Measurements from ENCODE around the gene LKAAEAR1. TPM values are rescaled to one million over a fixed set of nuclear protein-coding genes. Genes with fewer than 3 reads are reported as not detected.

Gene LKAAEAR1
- total RNA-seq, 6 experiments from 2014 or later: not detected

GRCh38 chr20:64036346-64037198 is 47.6 kb downstream of the LKAAEAR1 start:
- Histone ChIP-seq H3K27ac (no peak overlapping the region), H3K36me3 (peaks cover 0 to 17% (median 2%) of the 10 kb centered on the region in 4 donors), H3K27me3 (peaks cover 0 to 3% of the 10 kb centered on the region in 2 donors), H3K4me1 (peaks cover 0 to 7% (median 0%) of the 10 kb centered on the region in 4 donors), H3K9me3 (no peaks in the 10 kb centered on the region), H3K4me3 (no peak overlapping the region)
- TF ChIP-seq CTCF (IDR thresholded peaks at IDR 0.05) (no peak), POLR2A (IDR thresholded peaks at IDR 0.05) (no peak)
- no peak for ATAC-seq
- DNase-seq: no peak
- WGBS (ENCODE audit: insufficient coverage, low coverage, low lambda C conversion rate, missing lambda C conversion rate): no CpG with 5 or more reads among the region's 17 CpGs
- intact Hi-C loops (cut with DNase I): no loop called here

DNA sequence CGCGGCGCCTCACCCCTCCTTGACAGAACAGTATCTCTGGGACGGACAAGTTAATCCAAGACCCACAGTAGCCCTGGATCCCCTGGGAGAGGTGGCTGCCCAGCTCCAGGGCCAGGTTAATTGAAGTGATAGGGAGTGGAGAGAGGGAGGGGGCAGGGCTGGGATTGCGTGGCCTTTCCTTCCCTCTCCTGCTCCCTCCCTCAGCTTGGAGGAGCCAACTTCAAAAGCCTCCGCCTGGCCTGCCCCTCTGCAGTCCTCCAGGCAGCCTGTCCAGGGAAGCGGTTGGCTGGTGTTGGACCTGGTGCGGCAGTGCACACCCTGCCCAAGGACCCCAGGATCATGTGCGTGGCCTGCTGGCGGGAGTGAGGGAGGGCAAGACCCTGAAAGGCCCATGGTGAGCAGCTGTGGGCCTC is 48.3 kb downstream of the LKAAEAR1 start, which contains the start of gene C20orf204:
C20orf204 (plus strand) TSS at position 250 of the 413 bp plus-strand sequence; CDS start at position 392, 142 bp downstream.
- no peak for ATAC-seq
- H3K4me3 ChIP-seq: no peak within 1 kb of the TSS
- intact Hi-C loops (cut with DNase I): no loop called here
- no peaks in the 10 kb centered on the region for H3K27me3 ChIP-seq
- H3K27ac ChIP-seq: no peak within 1 kb of the TSS
- TF ChIP-seq CTCF (IDR thresholded peaks at IDR 0.05): no peak
- no peaks in the 10 kb centered on the region for H3K9me3 ChIP-seq
- H3K36me3 ChIP-seq: peaks cover 0 to 17% (median 3%) of the 10 kb centered on the region in 4 donors
- peaks cover 0 to 7% (median 0%) of the 10 kb centered on the region in 4 donors for H3K4me1 ChIP-seq
- WGBS (ENCODE audit: insufficient coverage, low coverage, low lambda C conversion rate, missing lambda C conversion rate): no CpG with 5 or more reads among the region's 10 CpGs
- no peak for DNase-seq

DNA sequence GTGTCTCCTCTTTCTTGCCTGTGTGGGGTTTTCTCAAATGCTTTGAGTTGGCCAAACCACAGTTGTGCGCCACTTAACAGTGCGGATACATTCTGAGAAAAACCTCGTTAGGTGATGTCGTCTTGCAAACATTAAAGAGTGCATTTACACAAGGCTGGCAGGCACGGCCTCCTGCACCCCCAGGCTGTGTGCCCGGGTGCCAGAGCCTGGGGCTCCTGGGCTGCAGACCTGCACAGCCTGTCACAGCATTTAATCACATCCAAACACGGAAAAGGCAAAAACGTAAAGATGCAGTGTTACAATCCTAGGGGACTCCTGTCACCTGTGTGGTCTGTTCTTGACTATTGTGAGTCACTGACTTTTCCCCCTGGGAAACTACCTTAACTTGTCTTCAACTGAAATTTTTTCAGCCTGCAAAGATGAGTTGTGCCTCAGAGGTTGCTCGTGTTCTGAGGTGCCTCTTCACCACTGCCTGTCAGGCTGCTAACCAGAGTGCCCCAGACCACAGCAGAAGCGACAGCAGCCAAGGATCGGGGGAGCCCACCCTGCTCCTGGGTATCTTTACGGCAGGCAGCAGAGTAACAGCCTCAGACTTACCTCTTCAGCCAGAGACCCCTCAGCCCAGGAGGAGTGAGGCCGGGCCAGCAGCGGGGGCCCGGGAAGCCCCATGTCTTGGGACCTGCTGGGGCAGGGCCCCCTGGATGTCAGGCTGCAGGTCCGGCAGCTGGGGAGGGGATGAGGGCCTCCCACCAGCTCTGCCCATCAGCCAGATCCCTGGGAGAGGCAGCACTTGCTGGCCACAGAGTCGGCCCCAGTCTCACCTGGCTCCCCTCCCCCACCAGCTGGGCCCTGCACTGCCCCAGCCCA is 48.9 kb downstream of the LKAAEAR1 start:
- peaks cover 0 to 23% (median 6%) of the 10 kb centered on the region in 4 donors for H3K36me3 ChIP-seq
- intact Hi-C loops (cut with DNase I): no loop called here
- no peak for DNase-seq

More for the DNA sequence above, 48.9 kb downstream of the LKAAEAR1 start:
- Histone ChIP-seq H3K4me3 (no peak overlapping the region), H3K4me1 (peaks cover 0 to 7% (median 0%) of the 10 kb centered on the region in 4 donors), H3K9me3 (no peaks in the 10 kb centered on the region), H3K27me3 (no peaks in the 10 kb centered on the region), H3K27ac (no peak overlapping the region)
- no peak for TF ChIP-seq POLR2A (IDR thresholded peaks at IDR 0.05)
- no peak for TF ChIP-seq CTCF (IDR thresholded peaks at IDR 0.05)
- no peak for ATAC-seq
- 17% methylated on average over 2 of the region's 17 CpGs for WGBS (ENCODE audit: insufficient coverage, low coverage, low lambda C conversion rate, missing lambda C conversion rate)
